CD4-positive, alpha-beta T cell treated with Interleukin-1 beta for 1 hour (primary cell): ENCODE measurements around the gene MCM10.
"Not testable (repeated sequence)": the region's sequence is repeated elsewhere in the genome, so short reads cannot be mapped to it uniquely, and the experiment has no call there.

Experiments used
- DNase-seq, 2 donors: peaks; one replicate each; pipeline ENCODE4 v3.0.0-alpha.2; 2020 to 2022

Gene MCM10

GRCh38 chr10:13222566-13222965 lies 61.2 kb downstream of the MCM10 start:
- no peak for DNase-seq

GRCh38 chr10:13223241-13223640 lies 61.9 kb downstream of the MCM10 start:
- DNase-seq = no peak

GRCh38 chr10:13224210-13224995 lies 63.0 kb downstream of the MCM10 start:
- no peak for DNase-seq

- no peak for DNase-seq
Measured at GRCh38 chr10:13225601-13226000, 64.2 kb downstream of the MCM10 start.

GRCh38 chr10:13227031-13227430 lies 65.7 kb downstream of the MCM10 start:
- no peak for DNase-seq

GRCh38 chr10:13231190-13231589 lies 69.8 kb downstream of the MCM10 start:
- no peak for DNase-seq

- DNase-seq = no peak
Measured at GRCh38 chr10:13231808-13232207, 70.5 kb downstream of the MCM10 start.

GRCh38 chr10:13233358-13233757 lies 72.0 kb downstream of the MCM10 start:
- no peak for DNase-seq

GRCh38 chr10:13234172-13234571 lies 72.8 kb downstream of the MCM10 start, which contains the start of gene UCMA:
TSS of gene UCMA (minus strand) at chr10:13234374. CDS start at chr10:13234258, 116 bp downstream.
- DNase-seq = no peak

GRCh38 chr10:13234736-13235135 lies 73.4 kb downstream of the MCM10 start:
- DNase-seq = not testable (repeated sequence)

GRCh38 chr10:13236638-13237037 lies 75.3 kb downstream of the MCM10 start:
- DNase-seq = no peak

- no peak for DNase-seq
Measured at GRCh38 chr10:13238271-13239077, 77.1 kb downstream of the MCM10 start.

- DNase-seq = no peak
Measured at GRCh38 chr10:13239923-13240322, 78.6 kb downstream of the MCM10 start.

GRCh38 chr10:13241613-13242012 lies 80.3 kb downstream of the MCM10 start:
- DNase-seq = no peak

- not testable (repeated sequence) for DNase-seq
Measured at GRCh38 chr10:13242260-13242659, 80.9 kb downstream of the MCM10 start.

GRCh38 chr10:13247246-13247645 lies 85.9 kb downstream of the MCM10 start:
- DNase-seq = no peak

GRCh38 chr10:13247784-13248183 lies 86.4 kb downstream of the MCM10 start:
- no peak for DNase-seq

- DNase-seq = no peak
Measured at GRCh38 chr10:13253726-13254125, 92.4 kb downstream of the MCM10 start.

- no peak for DNase-seq
Measured at GRCh38 chr10:13256627-13257026, 95.3 kb downstream of the MCM10 start.

GRCh38 chr10:13257621-13258140 lies 96.3 kb downstream of the MCM10 start:
- no peak for DNase-seq
